LHCN-M2 (cell line): ENCODE data around the gene PHTF2. TPM values are rescaled to one million over a fixed set of nuclear protein-coding genes. Genes with fewer than 3 reads are reported as not detected.

Experiments used
- DNase-seq: peaks from one replicate; pipeline ENCODE4 v3.0.0-alpha.2; 2012; ENCODE audit warnings: low read depth
- total RNA-seq: library from RNA; depleted of rRNA; stranded (reverse); fragments of >200 nt; gene quantifications from 2 replicates; pipeline ENCODE4 v1.2.3, GENCODE V29; 2014

Gene PHTF2
- total RNA-seq, 1 experiment from 2014 or later: 51.7 TPM

DNA sequence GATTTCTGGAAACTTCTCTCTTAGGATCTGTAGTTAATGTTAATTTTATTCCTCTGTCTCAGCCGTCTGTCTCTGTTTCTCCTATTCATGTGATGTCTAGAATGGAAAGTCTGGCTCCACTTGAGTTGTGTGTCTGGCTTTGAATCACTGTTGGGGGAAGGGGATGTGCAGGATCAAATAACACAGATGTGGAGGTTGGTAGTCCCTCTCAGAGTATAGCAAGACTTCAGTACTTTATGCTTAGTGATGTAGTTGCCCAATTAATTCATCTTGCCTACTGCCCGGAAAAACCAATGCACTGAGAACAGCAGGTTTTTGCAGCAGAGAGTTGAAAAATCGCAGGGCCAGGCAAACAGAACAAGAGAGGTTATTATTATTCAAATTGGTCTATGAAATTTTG is 79.2 kb downstream of the PHTF2 start:
- DNase-seq: no peak

DNA sequence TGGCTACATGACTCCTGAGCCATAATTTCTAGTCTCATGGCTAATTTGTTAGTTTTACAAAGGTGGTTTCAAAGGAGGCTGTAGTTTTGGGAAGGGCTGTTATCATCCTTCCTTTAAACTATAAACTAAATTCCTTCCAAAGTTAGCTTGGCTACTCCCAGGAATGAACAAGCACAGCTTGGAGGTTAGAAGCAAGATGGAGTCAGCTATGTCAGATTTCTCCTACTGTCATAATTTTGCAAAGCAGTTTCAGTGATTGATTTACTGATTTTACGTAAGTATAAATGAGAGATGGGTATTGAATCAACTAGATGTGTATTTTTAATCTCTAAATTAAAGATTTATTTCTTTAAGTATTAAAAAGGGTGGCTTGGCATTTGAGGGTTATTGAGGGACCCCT is 79.9 kb downstream of the PHTF2 start:
- DNase-seq: no peak

DNA sequence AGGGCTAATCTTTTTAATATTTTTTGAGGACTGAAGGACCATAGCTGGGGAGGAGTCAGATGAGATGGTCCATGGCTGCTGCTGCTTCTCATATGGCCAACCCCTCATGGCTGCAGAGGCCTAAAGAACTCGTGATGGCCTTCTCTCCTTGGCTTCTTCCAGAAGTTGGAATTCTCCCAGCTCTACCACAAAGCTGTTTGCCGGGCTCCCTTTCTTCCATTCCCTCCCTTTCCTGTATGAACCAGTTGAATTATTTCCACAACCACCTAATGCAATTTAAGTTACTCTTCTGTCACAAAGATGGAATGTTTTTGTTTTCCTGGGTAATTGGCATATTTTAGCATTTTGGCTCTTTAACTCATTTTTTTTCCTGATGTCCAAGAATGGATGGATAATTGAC is 80.7 kb downstream of the PHTF2 start:
- DNase-seq: no peak

- no peak for DNase-seq
These were observed 83.3 kb downstream of the PHTF2 start for GRCh38 chr7:77881871-77882270.

DNA sequence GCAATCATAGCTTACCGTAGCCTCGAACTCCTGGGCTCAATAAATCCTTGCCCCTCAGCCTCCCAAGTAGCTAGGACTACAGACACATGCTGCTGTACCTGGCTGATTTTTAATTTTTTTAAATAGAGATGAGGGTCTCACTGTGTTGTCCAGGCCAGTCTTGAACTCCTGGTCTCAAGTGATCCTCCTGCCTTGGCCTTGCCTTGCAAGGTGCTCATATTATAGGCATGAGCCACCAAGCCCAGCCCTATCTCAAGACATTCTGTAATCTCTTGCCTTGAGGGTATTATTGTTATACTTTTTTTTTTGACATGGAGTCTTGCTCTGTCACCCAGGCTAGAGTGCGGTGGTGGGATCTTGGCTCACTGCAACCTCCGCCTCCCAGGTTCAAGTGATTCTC is 86.6 kb downstream of the PHTF2 start:
- no peak for DNase-seq

DNA sequence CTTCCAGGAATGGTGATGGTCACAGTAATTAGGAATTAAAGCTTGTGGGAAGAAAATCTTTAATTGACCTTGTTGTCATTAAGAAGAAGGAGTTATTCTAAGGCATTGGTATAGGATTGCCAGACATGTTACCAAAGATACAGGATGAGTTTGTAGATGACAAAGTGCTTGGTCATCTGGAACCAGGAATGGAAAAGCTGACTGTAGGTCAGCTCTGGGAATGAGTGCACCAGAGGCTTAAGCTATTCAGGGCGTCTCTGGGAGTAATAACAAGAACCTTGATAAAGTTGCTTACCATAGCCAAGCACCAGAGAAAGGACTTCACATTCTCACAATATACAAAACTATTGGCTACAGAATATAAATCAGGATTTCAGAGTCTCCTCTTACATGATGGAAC is 89.0 kb downstream of the PHTF2 start:
- DNase-seq: peak; percentile 77

- DNase-seq: no peak
These were observed 90.4 kb downstream of the PHTF2 start for GRCh38 chr7:77888998-77889397.

DNA sequence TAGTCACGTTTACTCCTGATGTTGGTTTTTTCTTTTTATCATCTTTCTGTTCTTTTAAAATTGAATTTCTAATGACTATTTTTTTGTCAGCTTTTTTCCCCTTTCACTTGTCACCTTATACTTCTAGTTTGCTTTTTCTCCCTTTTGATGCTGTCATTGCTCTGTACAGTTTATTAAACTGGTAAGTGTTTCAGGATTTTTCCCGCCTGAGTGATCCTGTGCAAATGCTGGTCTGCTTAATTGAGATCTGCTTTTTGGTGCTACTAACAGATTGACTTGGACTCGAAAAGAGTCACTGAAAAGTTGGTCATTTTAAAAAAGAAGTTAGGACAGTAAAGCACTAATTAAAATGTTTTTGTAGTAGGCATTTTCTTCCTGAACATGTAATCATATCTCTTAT is 95.2 kb downstream of the PHTF2 start:
- DNase-seq: no peak

DNA sequence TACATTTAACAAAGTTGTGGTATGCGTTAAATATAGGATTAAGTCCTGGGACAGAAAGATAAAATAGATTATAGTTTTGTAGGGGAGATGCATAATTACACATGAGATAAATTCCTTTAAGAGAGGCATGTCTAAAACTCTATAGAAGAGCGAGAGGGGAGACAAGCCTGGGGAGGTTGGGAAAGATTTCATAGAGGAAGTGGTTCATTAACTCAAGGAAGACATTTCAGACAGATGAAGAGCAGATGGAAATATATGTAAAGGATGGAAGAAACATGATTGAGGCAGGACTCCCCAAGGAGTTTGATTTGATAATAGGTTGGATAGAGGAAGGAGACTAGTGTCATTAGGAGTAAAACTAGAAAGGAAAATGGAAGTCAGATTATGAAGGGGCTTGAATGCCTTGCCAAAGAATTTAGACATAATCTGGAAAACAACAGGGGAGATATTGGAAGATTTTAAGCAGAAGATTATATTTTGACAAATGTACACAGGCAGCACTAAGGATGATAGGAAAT is 96.1 kb downstream of the PHTF2 start:
- no peak for DNase-seq

- no peak for DNase-seq
These were observed 97.3 kb downstream of the PHTF2 start for GRCh38 chr7:77895905-77896304.

DNA sequence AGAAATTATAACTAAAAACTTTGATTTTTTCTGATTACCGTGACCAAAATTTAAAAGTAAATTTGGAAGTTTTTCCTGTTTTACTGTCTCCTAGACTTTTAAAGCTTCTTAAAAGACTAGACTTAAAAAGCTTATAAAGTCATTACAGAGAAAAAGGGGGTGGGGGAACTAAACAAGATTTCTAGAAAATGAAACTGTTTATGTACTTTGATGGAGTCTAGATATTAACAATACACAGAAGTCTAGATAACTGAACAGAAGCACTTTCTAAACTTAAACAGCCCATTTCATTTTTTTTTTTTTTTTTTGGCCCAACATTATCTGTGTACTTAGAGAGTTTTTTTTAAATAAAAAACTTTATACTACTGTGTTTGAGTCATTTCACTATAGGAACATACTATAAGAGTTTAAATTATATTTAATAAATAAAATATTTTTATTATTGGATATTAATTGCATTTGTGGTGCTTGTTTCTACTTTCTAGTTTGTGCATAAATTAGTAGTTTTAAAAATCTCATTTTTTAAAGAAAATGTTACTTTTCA is 98.5 kb downstream of the PHTF2 start:
- no peak for DNase-seq

GRCh38 chr7:77899516-77899915 is 100.9 kb downstream of the PHTF2 start:
- no peak for DNase-seq

- DNase-seq: peak; percentile 20
These were observed 105.0 kb downstream of the PHTF2 start for GRCh38 chr7:77903597-77903996.

- DNase-seq: peak; percentile 3
These were observed 105.7 kb downstream of the PHTF2 start for GRCh38 chr7:77904252-77904651.

DNA sequence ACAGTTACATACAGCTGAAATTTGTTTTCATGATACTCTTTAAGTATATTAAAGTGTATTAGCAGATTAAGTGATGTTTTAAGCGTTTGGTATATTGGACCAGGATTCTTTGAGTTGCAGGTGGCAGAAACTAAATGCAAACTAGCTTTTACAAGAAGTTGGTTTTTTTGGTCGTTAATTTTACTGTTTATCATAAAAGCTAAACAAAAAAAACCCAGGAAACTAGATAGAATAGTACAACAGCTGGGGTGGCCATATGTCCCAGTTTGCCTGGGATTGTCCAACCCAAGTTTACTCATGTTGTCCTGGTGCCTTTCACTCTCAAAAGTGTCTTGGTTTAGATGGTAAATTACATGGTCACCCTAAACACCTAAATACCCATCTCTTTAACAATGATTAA is 108.7 kb downstream of the PHTF2 start:
- no peak for DNase-seq

- DNase-seq: no peak
These were observed 110.1 kb downstream of the PHTF2 start for GRCh38 chr7:77908664-77909063.

GRCh38 chr7:77910124-77910523 is 111.6 kb downstream of the PHTF2 start:
- DNase-seq: no peak

- no peak for DNase-seq
These were observed 113.7 kb downstream of the PHTF2 start for GRCh38 chr7:77912293-77912692.

GRCh38 chr7:77913977-77914607 is 115.5 kb downstream of the PHTF2 start:
- no peak for DNase-seq

DNA sequence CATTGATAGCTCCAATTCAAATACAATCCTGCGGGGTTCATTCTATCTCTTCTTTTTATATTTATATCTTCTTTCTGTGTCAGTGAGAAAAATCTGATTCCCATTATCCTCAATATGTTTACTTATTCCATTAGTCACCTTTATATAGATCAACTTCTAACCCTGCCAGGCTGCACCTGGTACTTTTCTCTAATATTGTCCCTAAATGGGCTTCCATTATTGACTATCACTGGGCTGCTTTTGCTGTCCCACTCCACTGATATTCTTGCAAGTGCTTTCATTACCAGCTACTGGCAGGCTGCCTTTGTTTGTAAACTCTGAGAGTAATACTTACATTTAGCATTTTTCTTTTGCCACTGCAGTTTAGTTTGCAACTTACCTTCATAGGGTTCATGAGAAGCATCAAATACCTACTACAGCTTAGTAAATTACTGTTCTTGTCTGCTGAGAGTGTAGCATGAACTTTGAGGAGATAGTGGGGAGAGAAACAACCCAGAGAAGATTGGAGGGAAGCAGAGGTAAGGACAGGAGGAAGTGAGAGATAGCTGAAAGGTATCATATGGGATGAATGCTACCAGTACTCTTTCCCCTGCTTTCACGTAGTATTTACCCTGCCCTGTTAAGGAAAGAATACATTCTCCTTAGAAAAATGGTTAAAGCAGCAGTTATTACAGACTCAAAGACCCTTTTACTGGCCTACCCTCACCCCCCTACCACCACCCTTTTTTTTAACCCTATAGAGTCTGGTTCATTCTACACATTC is 119.1 kb downstream of the PHTF2 start:
- no peak for DNase-seq

- no peak for DNase-seq
These were observed 120.1 kb downstream of the PHTF2 start for GRCh38 chr7:77918676-77919075.

DNA sequence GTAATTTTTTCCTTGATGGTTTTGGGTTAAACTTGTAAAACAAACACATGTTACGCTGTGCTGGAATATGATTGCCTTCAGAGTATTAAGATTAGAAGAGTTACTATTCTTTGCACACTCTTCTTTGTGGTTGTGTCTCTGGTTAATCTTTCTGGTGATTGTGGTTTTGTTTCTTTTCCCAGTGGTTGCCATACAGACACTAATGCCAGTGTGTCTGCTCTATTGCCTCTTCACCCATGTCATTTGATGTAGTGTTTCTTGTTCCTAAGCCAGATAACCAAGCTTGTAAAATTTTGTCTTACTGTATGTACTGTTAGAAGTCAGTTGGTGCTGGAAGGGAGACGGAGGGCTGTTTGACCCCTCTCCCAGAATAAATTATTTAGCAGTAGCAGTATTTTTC is 124.8 kb downstream of the PHTF2 start:
- DNase-seq: no peak

DNA sequence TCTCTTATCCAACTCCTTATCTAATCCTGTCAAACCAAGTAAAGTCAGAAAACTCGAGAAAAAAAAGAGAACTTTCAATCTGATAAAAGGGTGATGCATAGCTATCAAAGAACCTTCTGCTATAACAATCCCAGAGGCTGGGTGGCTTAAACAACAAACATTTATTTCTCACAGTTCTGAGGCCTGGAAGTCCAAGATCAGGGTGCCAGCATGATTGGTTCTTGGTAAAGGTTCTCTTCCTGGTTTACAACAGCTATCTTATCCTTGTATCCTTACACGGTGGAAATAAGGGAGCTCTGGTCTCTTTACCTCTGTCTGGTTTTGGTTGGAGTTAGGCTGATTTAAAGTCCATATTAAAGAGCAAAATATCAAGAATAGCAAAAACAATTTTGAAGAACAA is 131.9 kb downstream of the PHTF2 start:
- DNase-seq: no peak
